ENCODE results near the gene EDC3. TPM values are rescaled to one million over a fixed set of nuclear protein-coding genes. Genes with fewer than 3 reads are reported as not detected.

The EDC3 gene
- total and polyA plus RNA-seq, 9 of the 15 experiments (the other 6 are each of a cell fraction or from before 2014, with no cell fraction given), result 11.7 to 63.9 (median 32.8) TPM

DNA sequence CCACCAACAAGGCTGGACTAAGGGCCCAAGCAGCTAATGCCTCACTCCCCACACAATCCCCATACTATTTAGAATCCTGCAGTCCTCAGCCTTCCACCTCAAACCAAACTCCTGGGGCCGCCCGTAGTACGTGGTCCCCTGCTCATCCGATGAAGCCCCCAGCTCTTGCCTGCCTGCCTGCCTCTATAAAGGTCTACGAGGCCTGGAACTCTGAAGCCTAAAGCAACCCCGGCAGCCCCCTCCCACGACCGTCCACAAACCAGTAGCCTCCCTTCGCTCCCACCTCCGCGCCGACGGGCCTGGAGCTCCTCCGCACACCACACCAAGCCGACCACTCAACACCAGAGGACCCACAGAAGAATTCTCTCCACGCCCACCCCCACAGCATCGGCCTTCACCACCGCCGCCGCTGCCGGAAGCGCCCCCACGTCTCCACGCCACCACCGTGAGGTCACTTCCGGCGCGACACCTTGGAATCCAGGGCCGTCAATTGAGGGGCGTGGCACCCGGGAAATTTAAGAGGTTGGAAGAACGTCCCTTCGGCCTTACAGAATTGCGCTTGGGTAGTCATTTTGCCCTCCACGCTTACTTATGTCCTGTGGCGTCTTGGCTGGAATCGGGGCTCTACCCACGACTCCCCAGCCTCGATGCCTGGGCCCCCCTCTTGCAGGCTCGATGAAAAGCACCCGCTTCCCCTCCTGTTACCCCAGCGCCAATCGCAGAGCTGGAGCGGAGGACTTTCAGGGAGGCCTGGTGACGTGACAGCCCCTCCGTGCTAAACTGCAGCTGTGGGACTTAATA is at the start of gene EDC3 (continued):
- TF ChIP-seq, protein P1, sequence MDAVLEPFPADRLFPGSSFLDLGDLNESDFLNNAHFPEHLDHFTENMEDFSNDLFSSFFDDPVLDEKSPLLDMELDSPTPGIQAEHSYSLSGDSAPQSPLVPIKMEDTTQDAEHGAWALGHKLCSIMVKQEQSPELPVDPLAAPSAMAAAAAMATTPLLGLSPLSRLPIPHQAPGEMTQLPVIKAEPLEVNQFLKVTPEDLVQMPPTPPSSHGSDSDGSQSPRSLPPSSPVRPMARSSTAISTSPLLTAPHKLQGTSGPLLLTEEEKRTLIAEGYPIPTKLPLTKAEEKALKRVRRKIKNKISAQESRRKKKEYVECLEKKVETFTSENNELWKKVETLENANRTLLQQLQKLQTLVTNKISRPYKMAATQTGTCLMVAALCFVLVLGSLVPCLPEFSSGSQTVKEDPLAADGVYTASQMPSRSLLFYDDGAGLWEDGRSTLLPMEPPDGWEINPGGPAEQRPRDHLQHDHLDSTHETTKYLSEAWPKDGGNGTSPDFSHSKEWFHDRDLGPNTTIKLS (IDR thresholded peaks at IDR 0.05; ENCODE audit: borderline replicate concordance, low read depth), result peak; percentile 93
- TF ChIP-seq XRCC3 (IDR thresholded peaks at IDR 0.05) (no peak), TAF15 (IDR thresholded peaks at IDR 0.05; ENCODE audit: low read depth, low read length) (no peak), ETV1 (tag; conservative IDR thresholded peaks at IDR 0.05; ENCODE audit: low read depth) (peak; percentile 95), ZC3H4 (CRISPR knock-in tag; IDR thresholded peaks at IDR 0.05; ENCODE audit: borderline replicate concordance) (no peak), LARP7 (IDR thresholded peaks at IDR 0.05) (no peak), GTF2E2 (tag; IDR thresholded peaks at IDR 0.05) (no peak), TCFL5 (CRISPR knock-in tag; conservative IDR thresholded peaks at IDR 0.05) (no peak), RBFOX2 (IDR thresholded peaks at IDR 0.05; ENCODE audit: low read depth, low read length) (peak; percentile 88), HNRNPUL1 (IDR thresholded peaks at IDR 0.05; ENCODE audit: low read length) (no peak), TAF9B (IDR thresholded peaks at IDR 0.05; ENCODE audit: partially characterized antibody) (peak; percentile 75), YY1 (IDR thresholded peaks at IDR 0.05; ENCODE audit: borderline replicate concordance in 1 of 3, control insufficient read depth in 1 of 3, extremely low read depth in 1 of 3, insufficient read depth in 3 of 3, insufficient read length in 1 of 3, insufficient replicate concordance in 2 of 3, low read depth in 1 of 3, low read length in 2 of 3) (peak in 1 of 3 experiments; percentile 57), PTBP1 (IDR thresholded peaks at IDR 0.05; ENCODE audit: low read depth, low read length) (no peak), C11orf30 (IDR thresholded peaks at IDR 0.05; ENCODE audit: low read depth) (peak; percentile 99)
- TF ChIP-seq, protein P2, sequence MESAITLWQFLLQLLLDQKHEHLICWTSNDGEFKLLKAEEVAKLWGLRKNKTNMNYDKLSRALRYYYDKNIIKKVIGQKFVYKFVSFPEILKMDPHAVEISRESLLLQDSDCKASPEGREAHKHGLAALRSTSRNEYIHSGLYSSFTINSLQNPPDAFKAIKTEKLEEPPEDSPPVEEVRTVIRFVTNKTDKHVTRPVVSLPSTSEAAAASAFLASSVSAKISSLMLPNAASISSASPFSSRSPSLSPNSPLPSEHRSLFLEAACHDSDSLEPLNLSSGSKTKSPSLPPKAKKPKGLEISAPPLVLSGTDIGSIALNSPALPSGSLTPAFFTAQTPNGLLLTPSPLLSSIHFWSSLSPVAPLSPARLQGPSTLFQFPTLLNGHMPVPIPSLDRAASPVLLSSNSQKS (CRISPR knock-in tag; IDR thresholded peaks at IDR 0.05), result no peak
- TF ChIP-seq, protein P3, sequence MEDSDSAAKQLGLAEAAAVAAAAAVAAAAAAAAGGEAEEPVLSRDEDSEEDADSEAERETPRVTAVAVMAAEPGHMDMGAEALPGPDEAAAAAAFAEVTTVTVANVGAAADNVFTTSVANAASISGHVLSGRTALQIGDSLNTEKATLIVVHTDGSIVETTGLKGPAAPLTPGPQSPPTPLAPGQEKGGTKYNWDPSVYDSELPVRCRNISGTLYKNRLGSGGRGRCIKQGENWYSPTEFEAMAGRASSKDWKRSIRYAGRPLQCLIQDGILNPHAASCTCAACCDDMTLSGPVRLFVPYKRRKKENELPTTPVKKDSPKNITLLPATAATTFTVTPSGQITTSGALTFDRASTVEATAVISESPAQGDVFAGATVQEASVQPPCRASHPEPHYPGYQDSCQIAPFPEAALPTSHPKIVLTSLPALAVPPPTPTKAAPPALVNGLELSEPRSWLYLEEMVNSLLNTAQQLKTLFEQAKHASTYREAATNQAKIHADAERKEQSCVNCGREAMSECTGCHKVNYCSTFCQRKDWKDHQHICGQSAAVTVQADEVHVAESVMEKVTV (CRISPR knock-in tag; IDR thresholded peaks at IDR 0.05), result no peak
- TF ChIP-seq, protein P4, sequence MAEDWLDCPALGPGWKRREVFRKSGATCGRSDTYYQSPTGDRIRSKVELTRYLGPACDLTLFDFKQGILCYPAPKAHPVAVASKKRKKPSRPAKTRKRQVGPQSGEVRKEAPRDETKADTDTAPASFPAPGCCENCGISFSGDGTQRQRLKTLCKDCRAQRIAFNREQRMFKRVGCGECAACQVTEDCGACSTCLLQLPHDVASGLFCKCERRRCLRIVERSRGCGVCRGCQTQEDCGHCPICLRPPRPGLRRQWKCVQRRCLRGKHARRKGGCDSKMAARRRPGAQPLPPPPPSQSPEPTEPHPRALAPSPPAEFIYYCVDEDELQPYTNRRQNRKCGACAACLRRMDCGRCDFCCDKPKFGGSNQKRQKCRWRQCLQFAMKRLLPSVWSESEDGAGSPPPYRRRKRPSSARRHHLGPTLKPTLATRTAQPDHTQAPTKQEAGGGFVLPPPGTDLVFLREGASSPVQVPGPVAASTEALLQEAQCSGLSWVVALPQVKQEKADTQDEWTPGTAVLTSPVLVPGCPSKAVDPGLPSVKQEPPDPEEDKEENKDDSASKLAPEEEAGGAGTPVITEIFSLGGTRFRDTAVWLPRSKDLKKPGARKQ (CRISPR knock-in tag; IDR thresholded peaks at IDR 0.05), result no peak
- TF ChIP-seq, protein P5, sequence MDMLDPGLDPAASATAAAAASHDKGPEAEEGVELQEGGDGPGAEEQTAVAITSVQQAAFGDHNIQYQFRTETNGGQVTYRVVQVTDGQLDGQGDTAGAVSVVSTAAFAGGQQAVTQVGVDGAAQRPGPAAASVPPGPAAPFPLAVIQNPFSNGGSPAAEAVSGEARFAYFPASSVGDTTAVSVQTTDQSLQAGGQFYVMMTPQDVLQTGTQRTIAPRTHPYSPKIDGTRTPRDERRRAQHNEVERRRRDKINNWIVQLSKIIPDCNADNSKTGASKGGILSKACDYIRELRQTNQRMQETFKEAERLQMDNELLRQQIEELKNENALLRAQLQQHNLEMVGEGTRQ (CRISPR knock-in tag; IDR thresholded peaks at IDR 0.05), result no peak

All from K562 (cell line).